CD4-positive, CD25-positive, alpha-beta regulatory T cell (primary cell): ENCODE data around the gene KIAA0825. TPM values are rescaled to one million over a fixed set of nuclear protein-coding genes. Genes with fewer than 3 reads are reported as not detected.
"Not testable (repeated sequence)": the region's sequence is repeated elsewhere in the genome, so short reads cannot be mapped to it uniquely, and the experiment has no call there.

Experiments used
- ATAC-seq, 2 donors: fragments of 150-1000 bp; cut with Tn5 transposase; one replicate each; pipeline ENCODE4 v1.10.0; 2021; ENCODE audit warnings: low read depth in 2 of 2, moderate number of reproducible peaks in 2 of 2, moderate library complexity in 1 of 2
- DNase-seq, 3 donors: peaks; one replicate each; pipeline versions ENCODE4 v3.0.0 to v3.0.0-alpha.2; 2012 to 2022; ENCODE audit warnings: mixed read lengths in 1 of 3
- H3K27ac ChIP-seq: one replicate; pipeline ENCODE4 v1.7.0; 2013; ENCODE audit warnings: mild to moderate bottlenecking, low read length; ENCODE audit not compliant: insufficient read depth, poor library complexity, severe bottlenecking
- H3K27me3 ChIP-seq: one replicate; pipeline ENCODE4 v1.7.0; 2013; ENCODE audit warnings: low read length; ENCODE audit not compliant: control insufficient read depth, insufficient read depth
- H3K36me3 ChIP-seq: one replicate; pipeline ENCODE4 v1.7.0; 2013; ENCODE audit warnings: mild to moderate bottlenecking, low read length, moderate library complexity; ENCODE audit not compliant: control insufficient read depth, insufficient read depth
- H3K4me1 ChIP-seq: 2 replicates; pipeline ENCODE4 v1.7.0; 2013; ENCODE audit warnings: mild to moderate bottlenecking, low read length; ENCODE audit not compliant: insufficient read depth, control insufficient read depth, poor library complexity, severe bottlenecking
- H3K4me3 ChIP-seq: one replicate; pipeline ENCODE4 v1.7.0; 2013; ENCODE audit warnings: low read depth, mild to moderate bottlenecking, low read length, moderate library complexity
- H3K9me3 ChIP-seq, 2 experiments: 1 replicate in 1 of 2; 2 replicates in 1 of 2; pipeline ENCODE4 v1.7.0; 2013; ENCODE audit warnings: low read length in 2 of 2, mild to moderate bottlenecking in 1 of 2, moderate library complexity in 1 of 2; ENCODE audit not compliant: control insufficient read depth in 2 of 2
- H3K27ac Mint-ChIP-seq, 3 donors: one replicate each; pipeline ENCODE4 v1.8.0; 2020 to 2022; ENCODE audit warnings: mild to moderate bottlenecking in 3 of 3, mixed read lengths in 3 of 3, moderate library complexity in 2 of 3
- H3K27me3 Mint-ChIP-seq: one replicate; pipeline ENCODE4 v1.8.0; 2022; ENCODE audit warnings: mild to moderate bottlenecking, mixed read lengths
- H3K36me3 Mint-ChIP-seq: one replicate; pipeline ENCODE4 v1.8.0; 2020; ENCODE audit warnings: mixed read lengths
- H3K4me1 Mint-ChIP-seq, 4 donors: one replicate each; pipeline ENCODE4 v1.8.0; 2020 to 2022; ENCODE audit warnings: mixed read lengths in 4 of 4, mild to moderate bottlenecking in 1 of 4
- H3K4me3 Mint-ChIP-seq, 4 donors: one replicate each; pipeline ENCODE4 v1.8.0; 2020 to 2022; ENCODE audit warnings: mild to moderate bottlenecking in 4 of 4, mixed read lengths in 4 of 4, moderate library complexity in 3 of 4
- H3K9me3 Mint-ChIP-seq, 7 donors: one replicate each; pipeline ENCODE4 v1.8.0; 2020 to 2022; ENCODE audit warnings: mixed read lengths in 7 of 7, mild to moderate bottlenecking in 3 of 7, moderate library complexity in 2 of 7
- polyA plus RNA-seq, 4 donors: library from polyadenylated mRNA; unstranded; fragments of 300-500 nt; fragmentation: Illumina TruSeq; gene quantifications; one replicate each; pipeline ENCODE4 v1.2.3, GENCODE V29; 2021
- total RNA-seq: library from RNA; stranded (reverse); gene quantifications from one replicate; pipeline ENCODE4 v1.2.3, GENCODE V29; 2022

KIAA0825 gene
- total and polyA plus RNA-seq, 5 donors from 2014 or later, result 0.42 to 4.6 (median 1.3) TPM

- no peaks in the 10 kb centered on the region for H3K36me3 ChIP-seq
- H3K36me3 Mint-ChIP-seq, result no peaks in the 10 kb centered on the region
- no peak for DNase-seq
- ATAC-seq, result no peak
- H3K27me3 ChIP-seq, result peaks cover 8% of the 10 kb centered on the region
- H3K9me3 Mint-ChIP-seq, result peaks cover 0 to 4% (median 0%) of the 10 kb centered on the region in 7 donors
- no peaks in the 10 kb centered on the region for H3K4me1 Mint-ChIP-seq
- no peak overlapping the region for H3K27ac Mint-ChIP-seq
- H3K4me1 ChIP-seq, result no peaks in the 10 kb centered on the region
- peaks cover 27% of the 10 kb centered on the region for H3K27me3 Mint-ChIP-seq
- peaks cover 0 to 3% of the 10 kb centered on the region in 2 experiments for H3K9me3 ChIP-seq
- no peak overlapping the region for H3K4me3 ChIP-seq
- no peak overlapping the region for H3K4me3 Mint-ChIP-seq
- no peak overlapping the region for H3K27ac ChIP-seq
These were observed 493.3 kb downstream of the KIAA0825 start for GRCh38 chr5:94125107-94125506.

GRCh38 chr5:94116317-94116716, 502.1 kb downstream of the KIAA0825 start:
- H3K4me1 ChIP-seq, H3K9me3 ChIP-seq, H3K4me3 Mint-ChIP-seq, H3K36me3 Mint-ChIP-seq, H3K27ac ChIP-seq, H3K4me3 ChIP-seq, H3K27ac Mint-ChIP-seq, DNase-seq, H3K36me3 ChIP-seq, H3K27me3 ChIP-seq, ATAC-seq: not testable (repeated sequence)
- Mint-ChIP-seq H3K9me3 (peaks cover 3 to 24% (median 8%) of the 10 kb centered on the region in 7 donors), H3K4me1 (peaks cover 7 to 14% (median 11%) of the 10 kb centered on the region in 4 donors), H3K27me3 (peaks cover 30% of the 10 kb centered on the region)

GRCh38 chr5:94113087-94113486, 505.3 kb downstream of the KIAA0825 start:
- no peak for DNase-seq
- no peak overlapping the region for H3K4me3 ChIP-seq
- Mint-ChIP-seq H3K4me3 (peak overlapping the region in 3 of 4 donors; percentile 16 to 95 (median 70)), H3K27me3 (peaks cover 25% of the 10 kb centered on the region), H3K36me3 (peaks cover under 1% of the 10 kb centered on the region), H3K4me1 (peaks cover 24 to 40% (median 27%) of the 10 kb centered on the region in 4 donors), H3K27ac (no peak overlapping the region), H3K9me3 (peaks cover 0 to 21% (median 8%) of the 10 kb centered on the region in 7 donors)
- H3K27ac ChIP-seq, result no peak overlapping the region
- peaks cover 4% of the 10 kb centered on the region for H3K27me3 ChIP-seq
- ATAC-seq, result no peak
- H3K4me1 ChIP-seq, result peaks cover 22% of the 10 kb centered on the region
- H3K9me3 ChIP-seq, result peaks cover 0 to 8% of the 10 kb centered on the region in 2 experiments
- H3K36me3 ChIP-seq, result no peaks in the 10 kb centered on the region

- Mint-ChIP-seq H3K4me3 (peak overlapping the region; percentile 93 to 98 (median 95)), H3K27ac (peak overlapping the region; percentile 96 to 98 (median 97)), H3K27me3 (peaks cover 20% of the 10 kb centered on the region), H3K36me3 (peaks cover 10% of the 10 kb centered on the region), H3K9me3 (peaks cover 0 to 14% (median 6%) of the 10 kb centered on the region in 7 donors), H3K4me1 (peaks cover 31 to 51% (median 36%) of the 10 kb centered on the region in 4 donors)
- ATAC-seq, result peak; percentile 95
- peak; percentile 87 to 95 (median 90) for DNase-seq
- H3K36me3 ChIP-seq, result peaks cover 1% of the 10 kb centered on the region
- H3K4me3 ChIP-seq, result peak overlapping the region; percentile 91
- peak overlapping the region; percentile 84 for H3K27ac ChIP-seq
- peaks cover 22% of the 10 kb centered on the region for H3K4me1 ChIP-seq
- H3K27me3 ChIP-seq, result peaks cover 4% of the 10 kb centered on the region
- H3K9me3 ChIP-seq, result peaks cover 0 to 2% of the 10 kb centered on the region in 2 experiments
These were observed 507.0 kb downstream of the KIAA0825 start for GRCh38 chr5:94111209-94112004.

GRCh38 chr5:94103514-94104245, 514.7 kb downstream of the KIAA0825 start:
- Histone ChIP-seq H3K27ac (no peak overlapping the region), H3K4me1 (no peaks in the 10 kb centered on the region), H3K9me3 (peaks cover 5 to 12% of the 10 kb centered on the region in 2 experiments), H3K27me3 (no peaks in the 10 kb centered on the region), H3K4me3 (no peak overlapping the region), H3K36me3 (peaks cover 3% of the 10 kb centered on the region)
- Mint-ChIP-seq H3K9me3 (peaks cover 1 to 23% (median 10%) of the 10 kb centered on the region in 7 donors), H3K4me1 (peaks cover 22 to 78% (median 62%) of the 10 kb centered on the region in 4 donors), H3K4me3 (peak overlapping the region in 2 of 4 donors; percentile 23 to 39), H3K27ac (no peak overlapping the region), H3K36me3 (peaks cover 46% of the 10 kb centered on the region), H3K27me3 (no peaks in the 10 kb centered on the region)
- DNase-seq (no peak), ATAC-seq (no peak)

Other genes starting within 250 kb of the KIAA0825 start
- gene SLF1, start 65 bp upstream of the KIAA0825 start, total RNA-seq, result 16.5 TPM
- gene SLF1, start 65 bp upstream of the KIAA0825 start, polyA plus RNA-seq, result 1 to 10 TPM; 6.7 to 7.2 (median 7.0) TPM